Rectal smooth muscle tissue (tissue), 1 donor: ENCODE results near the gene UCN2.
"Not testable (repeated sequence)": the region's sequence is repeated elsewhere in the genome, so short reads cannot be mapped to it uniquely, and the experiment has no call there.

Source experiments
- H3K27ac ChIP-seq: one replicate; pipeline ENCODE4 v1.7.0; 2013; ENCODE audit warnings: low read depth, low read length, inconsistent platforms
- H3K27me3 ChIP-seq: one replicate; pipeline ENCODE4 v1.7.0; 2013; ENCODE audit warnings: low read length; ENCODE audit not compliant: control insufficient read depth, insufficient read depth
- H3K36me3 ChIP-seq: one replicate; pipeline ENCODE4 v1.7.0; 2013; ENCODE audit warnings: low read length; ENCODE audit not compliant: control insufficient read depth, insufficient read depth
- H3K4me1 ChIP-seq: one replicate; pipeline ENCODE4 v1.7.0; 2013; ENCODE audit warnings: low read length; ENCODE audit not compliant: control insufficient read depth, insufficient read depth
- H3K4me3 ChIP-seq: one replicate; pipeline ENCODE4 v1.7.0; 2013; ENCODE audit warnings: low read length
- H3K9ac ChIP-seq: one replicate; pipeline ENCODE4 v1.7.0; 2013; ENCODE audit warnings: low read length

UCN2 gene

GRCh38 chr3:48536785-48537184 is 26.8 kb downstream of the UCN2 start:
- H3K27me3 ChIP-seq, result no peaks in the 10 kb centered on the region
- H3K4me3 ChIP-seq, result no peak overlapping the region
- no peak overlapping the region for H3K27ac ChIP-seq
- H3K9ac ChIP-seq, result no peak overlapping the region
- H3K36me3 ChIP-seq, result peaks cover 8% of the 10 kb centered on the region
- no peaks in the 10 kb centered on the region for H3K4me1 ChIP-seq

- Histone ChIP-seq H3K9ac (no peak overlapping the region), H3K36me3 (peaks cover 8% of the 10 kb centered on the region), H3K4me3 (no peak overlapping the region), H3K27ac (no peak overlapping the region), H3K27me3 (no peaks in the 10 kb centered on the region), H3K4me1 (no peaks in the 10 kb centered on the region)
These were observed 27.5 kb downstream of the UCN2 start for GRCh38 chr3:48536116-48536515.

DNA sequence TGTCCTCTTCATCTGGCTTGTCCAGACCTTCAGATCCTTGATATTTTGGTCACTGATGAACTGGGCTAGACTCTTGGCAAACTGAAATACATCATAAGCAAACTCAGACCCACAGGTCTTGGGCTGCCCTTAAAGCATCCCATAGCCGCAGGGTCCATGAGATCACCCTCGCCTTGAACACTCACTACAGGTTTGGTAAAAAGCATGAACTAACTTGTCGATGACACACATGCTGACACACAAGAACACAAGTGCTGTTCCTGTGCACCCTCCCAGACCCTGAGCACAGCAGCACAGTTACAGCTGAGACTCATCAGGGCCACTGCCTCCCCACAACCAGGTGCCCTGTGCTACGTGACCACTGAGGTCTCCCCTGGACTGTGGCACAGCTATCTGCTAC is 28.0 kb downstream of the UCN2 start:
- H3K36me3 ChIP-seq, result peaks cover 8% of the 10 kb centered on the region
- H3K27me3 ChIP-seq, result no peaks in the 10 kb centered on the region
- H3K4me3 ChIP-seq, result no peak overlapping the region
- no peak overlapping the region for H3K27ac ChIP-seq
- no peaks in the 10 kb centered on the region for H3K4me1 ChIP-seq
- H3K9ac ChIP-seq, result no peak overlapping the region

GRCh38 chr3:48532977-48533337 is 30.6 kb downstream of the UCN2 start:
- Histone ChIP-seq H3K27ac (no peak overlapping the region), H3K4me3 (no peak overlapping the region), H3K4me1 (no peaks in the 10 kb centered on the region), H3K27me3 (no peaks in the 10 kb centered on the region), H3K36me3 (peaks cover 8% of the 10 kb centered on the region), H3K9ac (no peak overlapping the region)

GRCh38 chr3:48532271-48532976 is 31.2 kb downstream of the UCN2 start:
- H3K27ac ChIP-seq, result no peak overlapping the region
- H3K9ac ChIP-seq, result no peak overlapping the region
- no peaks in the 10 kb centered on the region for H3K4me1 ChIP-seq
- H3K27me3 ChIP-seq, result no peaks in the 10 kb centered on the region
- peaks cover 8% of the 10 kb centered on the region for H3K36me3 ChIP-seq
- no peak overlapping the region for H3K4me3 ChIP-seq

GRCh38 chr3:48530701-48531100 is 32.9 kb downstream of the UCN2 start:
- H3K4me1 ChIP-seq, H3K27me3 ChIP-seq, H3K4me3 ChIP-seq, H3K36me3 ChIP-seq, H3K27ac ChIP-seq, H3K9ac ChIP-seq: not testable (repeated sequence)

- Histone ChIP-seq H3K27me3 (no peaks in the 10 kb centered on the region), H3K9ac (no peak overlapping the region), H3K4me3 (no peak overlapping the region), H3K27ac (no peak overlapping the region), H3K36me3 (no peaks in the 10 kb centered on the region), H3K4me1 (no peaks in the 10 kb centered on the region)
These were observed 34.8 kb downstream of the UCN2 start for GRCh38 chr3:48528754-48529153.

GRCh38 chr3:48528048-48528447 is 35.5 kb downstream of the UCN2 start:
- Histone ChIP-seq H3K4me3 (no peak overlapping the region), H3K9ac (no peak overlapping the region), H3K4me1 (no peaks in the 10 kb centered on the region), H3K27ac (no peak overlapping the region), H3K36me3 (no peaks in the 10 kb centered on the region), H3K27me3 (no peaks in the 10 kb centered on the region)

DNA sequence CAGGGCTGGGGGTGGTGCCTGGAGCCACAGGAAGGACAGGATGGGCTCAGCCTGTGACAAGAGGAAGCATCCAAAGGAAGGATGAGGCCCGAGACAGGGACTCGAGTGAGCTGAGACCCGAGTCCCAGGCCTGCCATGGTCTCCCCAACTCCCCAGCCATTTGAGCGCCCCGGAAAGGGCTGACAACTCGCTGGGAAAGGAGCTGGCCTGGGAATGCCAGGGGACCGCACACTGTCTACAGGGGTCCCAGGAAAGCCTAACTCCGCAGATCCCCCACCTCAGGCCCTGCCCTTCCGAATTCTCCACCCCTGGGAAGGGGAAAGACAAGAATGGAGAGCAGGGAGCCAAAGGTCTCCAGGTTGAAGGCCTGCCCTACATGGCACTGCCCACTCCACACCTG is 38.6 kb downstream of the UCN2 start:
- Histone ChIP-seq H3K27me3 (no peaks in the 10 kb centered on the region), H3K4me1 (no peaks in the 10 kb centered on the region), H3K4me3 (no peak overlapping the region), H3K36me3 (no peaks in the 10 kb centered on the region), H3K27ac (no peak overlapping the region), H3K9ac (no peak overlapping the region)

GRCh38 chr3:48521635-48522034 is 41.9 kb downstream of the UCN2 start:
- Histone ChIP-seq H3K36me3 (no peaks in the 10 kb centered on the region), H3K27me3 (no peaks in the 10 kb centered on the region), H3K9ac (no peak overlapping the region), H3K27ac (no peak overlapping the region), H3K4me3 (no peak overlapping the region), H3K4me1 (no peaks in the 10 kb centered on the region)

DNA sequence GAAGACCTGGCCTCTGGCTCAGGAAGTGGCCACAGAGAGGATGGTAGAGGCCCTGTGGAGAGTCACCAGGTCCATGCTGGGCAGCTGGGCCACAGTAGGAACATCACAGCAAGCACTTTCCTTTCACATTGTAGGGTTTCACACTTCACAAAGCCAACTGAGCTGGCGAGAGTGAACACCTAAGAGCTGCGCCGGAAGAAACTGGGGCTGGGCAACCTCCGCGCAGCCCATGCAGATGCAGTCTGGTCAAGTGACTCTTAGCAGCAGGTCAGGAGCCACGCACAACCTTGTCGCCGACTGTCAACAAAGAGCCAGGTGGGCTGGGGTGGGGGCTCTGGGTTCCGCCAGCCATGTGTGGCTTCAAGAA is 44.3 kb downstream of the UCN2 start:
- Histone ChIP-seq H3K4me3 (no peak overlapping the region), H3K36me3 (no peaks in the 10 kb centered on the region), H3K4me1 (no peaks in the 10 kb centered on the region), H3K9ac (no peak overlapping the region), H3K27ac (no peak overlapping the region), H3K27me3 (no peaks in the 10 kb centered on the region)

- Histone ChIP-seq H3K27ac (no peak overlapping the region), H3K4me1 (no peaks in the 10 kb centered on the region), H3K4me3 (no peak overlapping the region), H3K9ac (no peak overlapping the region), H3K36me3 (no peaks in the 10 kb centered on the region), H3K27me3 (no peaks in the 10 kb centered on the region)
These were observed 44.8 kb downstream of the UCN2 start for GRCh38 chr3:48518638-48519276.

DNA sequence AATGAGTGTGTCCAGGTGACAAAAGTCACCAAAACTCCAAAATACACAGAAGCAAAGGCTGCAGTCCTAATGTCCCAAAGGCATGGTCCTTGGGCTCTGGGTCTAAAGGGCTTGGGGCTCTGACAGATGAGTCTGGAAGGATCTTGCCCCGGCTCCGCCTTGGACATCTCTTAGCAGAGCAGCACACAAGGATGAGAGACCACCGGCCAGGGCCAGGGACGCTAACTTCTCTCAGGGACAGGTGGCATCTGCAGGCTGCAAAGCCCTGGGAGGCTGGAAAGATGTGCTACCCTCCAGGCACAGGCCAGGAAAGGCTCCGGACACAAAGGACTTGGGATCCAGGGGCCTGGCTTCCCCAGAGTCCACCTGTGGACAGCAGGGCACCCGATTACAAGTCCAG is 45.5 kb downstream of the UCN2 start:
- Histone ChIP-seq H3K27ac (no peak overlapping the region), H3K27me3 (no peaks in the 10 kb centered on the region), H3K4me3 (no peak overlapping the region), H3K9ac (no peak overlapping the region), H3K36me3 (no peaks in the 10 kb centered on the region), H3K4me1 (no peaks in the 10 kb centered on the region)
